K562 (cell line): ENCODE data around the gene RASL11A. TPM values are rescaled to one million over a fixed set of nuclear protein-coding genes. Genes with fewer than 3 reads are reported as not detected.

Source experiments
- ATAC-seq: fragments of 200-7000 bp; cut with Tn5 transposase; 3 replicates; pipeline ENCODE4 v1.9.1; 2020; ENCODE audit warnings: moderate library complexity
- BruUV-seq: library from RNA; stranded (reverse); fragments of 400-500 nt; replicated peaks from 2 replicates; lab custom pipeline; 2021; lab: Mats Ljungman, UMichigan
- CTCF ChIA-PET: fragments of 300-600 bp; formaldehyde crosslinking; extraction: SDS; loops from one replicate; lab custom pipeline; 2021; ENCODE audit warnings: low intra/inter-chr PET ratio; lab: Yijun Ruan, JAX
- POLR2A ChIA-PET: fragments of 300-600, 350-650 bp; sonication (Branson Sonifier 250); formaldehyde crosslinking; extraction: SDS; loops from one replicate; lab custom pipeline; 2021; ENCODE audit warnings: antibody characterized with exemption, inconsistent platforms; lab: Yijun Ruan, JAX
- DNase-seq, 4 experiments: peaks; one replicate each; pipeline versions ENCODE4 v3.0.0 to v3.0.0-alpha.2; 2011 to 2018; ENCODE audit warnings: low spot score in 3 of 4, mixed read lengths in 3 of 4; ENCODE audit errors: extremely low read depth in 1 of 4
- FAIRE-seq: peaks from 2 replicates; lab custom pipeline; 2011; peaks lifted over from hg19 to GRCh38; lab: Jason Lieb, UNC
- H2AFZ ChIP-seq: 2 replicates; pipeline ENCODE4 v1.6.0; 2011; ENCODE audit warnings: low read depth, low read length, control low read depth, inconsistent platforms
- H3K27ac ChIP-seq: fragments of 200-600 bp; 3 replicates; pipeline ENCODE4 v1.8.0; 2011; ENCODE audit warnings: low read depth, mild to moderate bottlenecking, control low read depth, inconsistent platforms, low read length, moderate library complexity, mixed read lengths; ENCODE audit errors: extremely low read depth
- H3K27me3 ChIP-seq, 2 experiments: fragments of 300-600 bp in 1 of 2; 2 replicates in 1 of 2; 3 replicates in 1 of 2; pipeline versions ENCODE4 v1.6.0 to v1.8.0; 2011; ENCODE audit warnings: inconsistent platforms in 2 of 2, low read length in 2 of 2, mild to moderate bottlenecking in 1 of 2, mixed read lengths in 1 of 2, moderate library complexity in 1 of 2; ENCODE audit not compliant: control insufficient read depth in 2 of 2, insufficient read depth in 2 of 2
- H3K36me3 ChIP-seq: fragments of 300-600 bp; 3 replicates; pipeline ENCODE4 v1.8.0; 2011; ENCODE audit warnings: mild to moderate bottlenecking, low read length, inconsistent platforms; ENCODE audit not compliant: control insufficient read depth, insufficient read depth
- H3K4me1 ChIP-seq, 2 experiments: fragments of 200-600 bp in 1 of 2; replicated peaks in 1 of 2; 2 replicates in 1 of 2; 3 replicates in 1 of 2; pipeline versions ENCODE4 v1.5.1 to v1.8.0; 2011; ENCODE audit warnings: inconsistent platforms in 2 of 2, low read length in 2 of 2, mild to moderate bottlenecking in 1 of 2, mixed read lengths in 1 of 2, moderate library complexity in 1 of 2; ENCODE audit not compliant: control insufficient read depth in 2 of 2, insufficient read depth in 2 of 2
- H3K4me2 ChIP-seq: 2 replicates; pipeline ENCODE4 v1.6.1; 2011; ENCODE audit warnings: low read length, control low read depth, inconsistent platforms, mixed read lengths; ENCODE audit not compliant: insufficient read depth
- H3K4me3 ChIP-seq: fragments of 200-600 bp; sonication (generic), shearing (Covaris generic); 2 replicates; pipeline ENCODE4 v1.5.1; 2016; ENCODE audit warnings: control low read depth, inconsistent platforms
- H3K79me2 ChIP-seq: fragments of 200-600 bp; 3 replicates; pipeline ENCODE4 v1.8.0; 2011; ENCODE audit warnings: low read length, inconsistent platforms; ENCODE audit not compliant: control insufficient read depth, insufficient read depth
- H3K9ac ChIP-seq, 2 experiments: 2 replicates each; pipeline versions ENCODE4 v1.6.0 to v1.6.1; 2011; ENCODE audit warnings: low read depth in 2 of 2, low read length in 2 of 2, control low read depth in 1 of 2, inconsistent platforms in 1 of 2, mild to moderate bottlenecking in 1 of 2, mixed read lengths in 1 of 2; ENCODE audit not compliant: insufficient read depth in 1 of 2
- H3K9me1 ChIP-seq: one replicate; pipeline ENCODE4 v1.6.0; 2011; ENCODE audit warnings: inconsistent platforms, mild to moderate bottlenecking, low read length, moderate library complexity; ENCODE audit not compliant: control insufficient read depth, insufficient read depth
- H3K9me3 ChIP-seq: replicated peaks from 2 replicates; pipeline ENCODE4 v1.5.1; 2011; ENCODE audit warnings: low read depth, low read length, inconsistent platforms; ENCODE audit not compliant: control insufficient read depth, insufficient read depth
- H4K20me1 ChIP-seq: replicated peaks from 2 replicates; pipeline ENCODE4 v1.6.1; 2011; ENCODE audit warnings: low read length, inconsistent platforms, mixed read lengths; ENCODE audit not compliant: control insufficient read depth, insufficient read depth
- BRF1 ChIP-seq: IDR thresholded peaks from 3 replicates; pipeline ENCODE4 v1.6.1; 2011; ENCODE audit warnings: borderline replicate concordance, mild to moderate bottlenecking; ENCODE audit not compliant: insufficient read length; ENCODE audit errors: extremely low read depth
- CBX5 ChIP-seq: IDR thresholded peaks from 2 replicates; pipeline ENCODE4 v1.6.1; 2014; ENCODE audit warnings: low read depth, borderline replicate concordance
- DPF2 ChIP-seq: fragments of 450-650 bp; IDR thresholded peaks from 2 replicates; pipeline ENCODE4 v1.6.1; 2016
- IRF2 ChIP-seq: sonication (generic); formaldehyde crosslinking; IDR thresholded peaks from 2 replicates; pipeline ENCODE4 v1.8.1; 2022; ENCODE audit warnings: mild to moderate bottlenecking, missing genetic modification reagents
- TRIM24 ChIP-seq, 2 experiments: fragments of 450-650 bp; IDR thresholded peaks; 2 replicates each; pipeline ENCODE4 v1.6.1; 2016
- U2AF2 ChIP-seq: fragments of 200-400 bp; formaldehyde crosslinking; optimal IDR thresholded peaks from 2 replicates; pipeline ENCODE3; 2017; ENCODE audit warnings: low read depth, mild to moderate bottlenecking, low read length
- ZBTB8A ChIP-seq: fragments of 450-650 bp; IDR thresholded peaks from 2 replicates; pipeline ENCODE4 v1.6.1; 2018; ENCODE audit warnings: mild to moderate bottlenecking, moderate library complexity; ENCODE audit not compliant: partially characterized antibody
- ZEB2 ChIP-seq: fragments of 450-650 bp; IDR thresholded peaks from 2 replicates; pipeline ENCODE4 v1.6.1; 2016
- ZNF124 ChIP-seq: sonication (generic); formaldehyde crosslinking; IDR thresholded peaks from 2 replicates; pipeline ENCODE4 v1.8.1; 2022; ENCODE audit warnings: missing genetic modification reagents
- ZNF174 ChIP-seq: fragments of 250-450 bp; sonication (Bioruptor Pico); IDR thresholded peaks from 2 replicates; pipeline ENCODE4 v1.4.0; 2020; ENCODE audit warnings: mild to moderate bottlenecking
- ZNF75A ChIP-seq: fragments of 450-650 bp; formaldehyde crosslinking; IDR thresholded peaks from 2 replicates; pipeline ENCODE4 v1.4.0; 2020; ENCODE audit warnings: mild to moderate bottlenecking
- WGBS: fragments of 100-300 bp; shearing (Covaris generic); methylation state at CpG from one replicate; pipeline ENCODE4 v1.1.6; 2016; ENCODE audit warnings: low coverage, mixed read lengths; ENCODE audit not compliant: insufficient coverage; ENCODE audit errors: missing lambda C conversion rate; 5-methylcytosine and 5-hydroxymethylcytosine counted together
- in situ Hi-C: fragments of 300-500 bp; cut with MboI; formaldehyde crosslinking; loops from 4 replicates; pipeline ENCODE4 v1.15.0; 2018; ENCODE audit warnings: inconsistent platforms, mixed read lengths
- intact Hi-C: fragments of 100-400 bp; cut with micrococcal nuclease; formaldehyde crosslinking; loops from 2 replicates; pipeline ENCODE4 v1.14.2; 2022
- polyA plus RNA-seq, 8 experiments: library from polyadenylated mRNA; depleted of rRNA in 4 of 8; stranded (reverse) in 5 of 8; unstranded in 3 of 8; fragments of >200 nt; fragmentation: Nextera tagmentation in 2 of 8; fragmentation: Illumina TruSeq in 1 of 8; extraction: Ambion mirVana in 2 of 8; extraction: Trizol in 1 of 8; gene quantifications; 2 replicates each; pipeline versions ENCODE4 v1.2.1 to v1.2.3, GENCODE V29; 2011 to 2014; ENCODE audit warnings: inconsistent platforms in 1 of 8, missing spikeins in 1 of 8
- total RNA-seq, 7 experiments: library from RNA; depleted of rRNA in 6 of 7; stranded (reverse); fragments of >200 nt in 6 of 7; fragmentation: Illumina TruSeq in 2 of 7; extraction: Trizol in 2 of 7; gene quantifications; 2 replicates each; pipeline versions ENCODE4 v1.2.1 to v1.2.3, GENCODE V29; 2011 to 2021; ENCODE audit warnings: low replicate concordance in 1 of 7
- TF ChIP-seq, protein P1 (sequence below): sonication (generic); formaldehyde crosslinking; IDR thresholded peaks from 2 replicates; pipeline ENCODE4 v1.8.0; 2022; ENCODE audit warnings: mild to moderate bottlenecking, missing genetic modification reagents, borderline replicate concordance
- TF ChIP-seq, protein P2 (sequence below), 3 experiments: fragments of 200-800 bp in 1 of 3; fragments of 250-450 bp in 1 of 3; fragments of 450-650 bp in 1 of 3; sonication (Bioruptor Pico) in 1 of 3; sonication (Bioruptor generic) in 1 of 3; formaldehyde crosslinking in 1 of 3; IDR thresholded peaks; 2 replicates each; pipeline versions ENCODE4 v1.6.1 to v1.8.0; 2016 to 2022; ENCODE audit warnings: mild to moderate bottlenecking in 2 of 3, missing genetic modification characterization in 2 of 3, missing compliant biosample characterization in 1 of 3, moderate library complexity in 1 of 3
- TF ChIP-seq, protein P3 (sequence below): IDR thresholded peaks from 2 replicates; pipeline ENCODE4 v1.6.1; 2016; ENCODE audit warnings: missing genetic modification characterization, missing compliant biosample characterization
- TF ChIP-seq, protein P4 (sequence below): fragments of 250-450 bp; sonication (Bioruptor Pico); IDR thresholded peaks from 2 replicates; pipeline ENCODE4 v1.8.0; 2021; ENCODE audit warnings: moderate library complexity, mild to moderate bottlenecking, inconsistent platforms

RASL11A gene
- total and polyA plus RNA-seq, 9 of the 15 experiments (the other 6 are each of a cell fraction or from before 2014, with no cell fraction given): 0.11 to 2.2 (median 1.5) TPM; not detected in 1

DNA sequence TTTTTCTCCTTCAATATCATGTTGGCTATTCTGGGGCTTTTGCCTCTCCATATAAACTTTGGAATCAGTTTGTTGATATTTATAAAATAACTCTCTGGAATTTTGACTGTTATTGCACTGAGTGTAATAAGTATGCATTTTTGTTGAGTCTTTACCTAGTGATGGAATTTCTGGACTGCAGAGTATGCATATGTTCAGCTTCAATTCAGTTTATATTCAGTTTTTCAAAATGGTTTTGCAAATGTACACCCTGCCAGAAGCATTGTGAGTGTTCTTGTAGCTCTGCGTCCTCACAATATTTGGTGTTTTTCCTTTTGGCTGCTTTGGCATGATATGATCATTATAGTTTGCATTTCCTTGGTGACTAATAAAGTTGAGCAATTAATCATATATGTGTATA lies 43.1 kb downstream of the RASL11A start:
- intact Hi-C loops: no loop called here
- no peak for DNase-seq
- BruUV-seq: no TSS peak
- TF ChIP-seq DPF2 (no peak), U2AF2 (no peak), ZNF75A (CRISPR knock-in tag) (no peak), TRIM24 (IDR thresholded peaks at IDR 0.05) (no peak), ZNF174 (CRISPR knock-in tag) (no peak), ZNF124 (no peak), ZBTB8A (no peak), IRF2 (no peak), BRF1 (no peak), ZEB2 (no peak), CBX5 (no peak)
- TF ChIP-seq, protein P1, sequence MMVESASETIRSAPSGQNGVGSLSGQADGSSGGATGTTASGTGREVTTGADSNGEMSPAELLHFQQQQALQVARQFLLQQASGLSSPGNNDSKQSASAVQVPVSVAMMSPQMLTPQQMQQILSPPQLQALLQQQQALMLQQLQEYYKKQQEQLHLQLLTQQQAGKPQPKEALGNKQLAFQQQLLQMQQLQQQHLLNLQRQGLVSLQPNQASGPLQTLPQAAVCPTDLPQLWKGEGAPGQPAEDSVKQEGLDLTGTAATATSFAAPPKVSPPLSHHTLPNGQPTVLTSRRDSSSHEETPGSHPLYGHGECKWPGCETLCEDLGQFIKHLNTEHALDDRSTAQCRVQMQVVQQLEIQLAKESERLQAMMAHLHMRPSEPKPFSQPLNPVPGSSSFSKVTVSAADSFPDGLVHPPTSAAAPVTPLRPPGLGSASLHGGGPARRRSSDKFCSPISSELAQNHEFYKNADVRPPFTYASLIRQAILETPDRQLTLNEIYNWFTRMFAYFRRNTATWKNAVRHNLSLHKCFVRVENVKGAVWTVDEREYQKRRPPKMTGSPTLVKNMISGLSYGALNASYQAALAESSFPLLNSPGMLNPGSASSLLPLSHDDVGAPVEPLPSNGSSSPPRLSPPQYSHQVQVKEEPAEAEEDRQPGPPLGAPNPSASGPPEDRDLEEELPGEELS (CRISPR knock-in tag): no peak
- TF ChIP-seq, protein P2, sequence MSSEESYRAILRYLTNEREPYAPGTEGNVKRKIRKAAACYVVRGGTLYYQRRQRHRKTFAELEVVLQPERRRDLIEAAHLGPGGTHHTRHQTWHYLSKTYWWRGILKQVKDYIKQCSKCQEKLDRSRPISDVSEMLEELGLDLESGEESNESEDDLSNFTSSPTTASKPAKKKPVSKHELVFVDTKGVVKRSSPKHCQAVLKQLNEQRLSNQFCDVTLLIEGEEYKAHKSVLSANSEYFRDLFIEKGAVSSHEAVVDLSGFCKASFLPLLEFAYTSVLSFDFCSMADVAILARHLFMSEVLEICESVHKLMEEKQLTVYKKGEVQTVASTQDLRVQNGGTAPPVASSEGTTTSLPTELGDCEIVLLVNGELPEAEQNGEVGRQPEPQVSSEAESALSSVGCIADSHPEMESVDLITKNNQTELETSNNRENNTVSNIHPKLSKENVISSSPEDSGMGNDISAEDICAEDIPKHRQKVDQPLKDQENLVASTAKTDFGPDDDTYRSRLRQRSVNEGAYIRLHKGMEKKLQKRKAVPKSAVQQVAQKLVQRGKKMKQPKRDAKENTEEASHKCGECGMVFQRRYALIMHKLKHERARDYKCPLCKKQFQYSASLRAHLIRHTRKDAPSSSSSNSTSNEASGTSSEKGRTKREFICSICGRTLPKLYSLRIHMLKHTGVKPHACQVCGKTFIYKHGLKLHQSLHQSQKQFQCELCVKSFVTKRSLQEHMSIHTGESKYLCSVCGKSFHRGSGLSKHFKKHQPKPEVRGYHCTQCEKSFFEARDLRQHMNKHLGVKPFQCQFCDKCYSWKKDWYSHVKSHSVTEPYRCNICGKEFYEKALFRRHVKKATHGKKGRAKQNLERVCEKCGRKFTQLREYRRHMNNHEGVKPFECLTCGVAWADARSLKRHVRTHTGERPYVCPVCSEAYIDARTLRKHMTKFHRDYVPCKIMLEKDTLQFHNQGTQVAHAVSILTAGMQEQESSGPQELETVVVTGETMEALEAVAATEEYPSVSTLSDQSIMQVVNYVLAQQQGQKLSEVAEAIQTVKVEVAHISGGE (CRISPR knock-in tag; IDR thresholded peaks at IDR 0.05): no peak
- TF ChIP-seq, protein P3, sequence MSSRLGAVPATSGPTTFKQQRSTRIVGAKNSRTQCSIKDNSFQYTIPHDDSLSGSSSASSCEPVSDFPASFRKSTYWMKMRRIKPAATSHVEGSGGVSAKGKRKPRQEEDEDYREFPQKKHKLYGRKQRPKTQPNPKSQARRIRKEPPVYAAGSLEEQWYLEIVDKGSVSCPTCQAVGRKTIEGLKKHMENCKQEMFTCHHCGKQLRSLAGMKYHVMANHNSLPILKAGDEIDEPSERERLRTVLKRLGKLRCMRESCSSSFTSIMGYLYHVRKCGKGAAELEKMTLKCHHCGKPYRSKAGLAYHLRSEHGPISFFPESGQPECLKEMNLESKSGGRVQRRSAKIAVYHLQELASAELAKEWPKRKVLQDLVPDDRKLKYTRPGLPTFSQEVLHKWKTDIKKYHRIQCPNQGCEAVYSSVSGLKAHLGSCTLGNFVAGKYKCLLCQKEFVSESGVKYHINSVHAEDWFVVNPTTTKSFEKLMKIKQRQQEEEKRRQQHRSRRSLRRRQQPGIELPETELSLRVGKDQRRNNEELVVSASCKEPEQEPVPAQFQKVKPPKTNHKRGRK (tag): no peak
- TF ChIP-seq, protein P4, sequence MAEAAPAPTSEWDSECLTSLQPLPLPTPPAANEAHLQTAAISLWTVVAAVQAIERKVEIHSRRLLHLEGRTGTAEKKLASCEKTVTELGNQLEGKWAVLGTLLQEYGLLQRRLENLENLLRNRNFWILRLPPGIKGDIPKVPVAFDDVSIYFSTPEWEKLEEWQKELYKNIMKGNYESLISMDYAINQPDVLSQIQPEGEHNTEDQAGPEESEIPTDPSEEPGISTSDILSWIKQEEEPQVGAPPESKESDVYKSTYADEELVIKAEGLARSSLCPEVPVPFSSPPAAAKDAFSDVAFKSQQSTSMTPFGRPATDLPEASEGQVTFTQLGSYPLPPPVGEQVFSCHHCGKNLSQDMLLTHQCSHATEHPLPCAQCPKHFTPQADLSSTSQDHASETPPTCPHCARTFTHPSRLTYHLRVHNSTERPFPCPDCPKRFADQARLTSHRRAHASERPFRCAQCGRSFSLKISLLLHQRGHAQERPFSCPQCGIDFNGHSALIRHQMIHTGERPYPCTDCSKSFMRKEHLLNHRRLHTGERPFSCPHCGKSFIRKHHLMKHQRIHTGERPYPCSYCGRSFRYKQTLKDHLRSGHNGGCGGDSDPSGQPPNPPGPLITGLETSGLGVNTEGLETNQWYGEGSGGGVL (CRISPR knock-in tag): no peak

More for the DNA sequence above, 43.1 kb downstream of the RASL11A start:
- ChIA-PET POLR2A (no interaction called here), CTCF (no interaction called here)
- WGBS: 6% methylated on average over 1 of the region's 1 CpG
- no peak for FAIRE-seq
- no peak overlapping the region for H3K4me2 ChIP-seq
- no peaks in the 10 kb centered on the region; the same call in 1 of the 2 replicates for H4K20me1 ChIP-seq
- no peaks in the 10 kb centered on the region for H3K4me1 ChIP-seq
- no peaks in the 10 kb centered on the region for H3K36me3 ChIP-seq
- peaks cover 7 to 14% of the 10 kb centered on the region in 2 experiments; a peak in 3 of 5 replicates for H3K27me3 ChIP-seq
- no peaks in the 10 kb centered on the region for H3K9me3 ChIP-seq
- H3K9me1 ChIP-seq: no peaks in the 10 kb centered on the region
- in situ Hi-C loops: no loop called here
- H3K9ac ChIP-seq: no peak overlapping the region
- no peak overlapping the region for H2AFZ ChIP-seq
- H3K27ac ChIP-seq: no peak overlapping the region
- no peak overlapping the region for H3K4me3 ChIP-seq
- no peak for ATAC-seq
- no peaks in the 10 kb centered on the region for H3K79me2 ChIP-seq
